HG02642 (cell line): Measurements from ENCODE around the gene RHOXF2.
"Not testable (repeated sequence)": the region's sequence is repeated elsewhere in the genome, so short reads cannot be mapped to it uniquely, and the experiment has no call there.

Experiments
- ATAC-seq: cut with Tn5 transposase; IDR thresholded peaks from one replicate; pipeline ENCODE4 v1.9.1; 2021; ENCODE audit warnings: mild to moderate bottlenecking; ENCODE audit not compliant: unreplicated experiment, poor library complexity

Gene RHOXF2

GRCh38 chrX:120196626-120197283 lies 38.3 kb downstream of the RHOXF2 start:
- ATAC-seq = not testable (repeated sequence)

GRCh38 chrX:120200851-120201250 lies 42.4 kb downstream of the RHOXF2 start:
- ATAC-seq = no peak

GRCh38 chrX:120205816-120206753 lies 47.7 kb downstream of the RHOXF2 start:
- no peak for ATAC-seq

- ATAC-seq = no peak
These were observed 48.7 kb downstream of the RHOXF2 start for GRCh38 chrX:120207009-120207605.

- peak; percentile 46 for ATAC-seq
These were observed 55.2 kb downstream of the RHOXF2 start for GRCh38 chrX:120213438-120214265.
